ENCODE data around the gene FLRT1. TPM values are rescaled to one million over a fixed set of nuclear protein-coding genes. Genes with fewer than 3 reads are reported as not detected.

FLRT1 gene
- polyA plus RNA-seq, 1 experiment: 0.17 TPM

- ChIA-PET POLR2A (no interaction called here), CTCF (interaction anchor here (1.1 to 1.8 kb wide), 4 partner anchors 144 to 179 kb away, joined by 4 to 7 read pairs (median 5); no protein-coding TSS in a partner anchor)
- no peak for DNase-seq (ENCODE audit: low read depth, low spot score)
- Histone ChIP-seq H3K9me3 (ENCODE audit: control insufficient read depth, insufficient read depth, low read length) (peaks cover 16% of the 10 kb centered on the region), H3K4me3 (ENCODE audit: low read depth, low read length) (no peak overlapping the region), H3K27me3 (ENCODE audit: control insufficient read depth, insufficient read depth, low read length) (no peaks in the 10 kb centered on the region), H3K27ac (ENCODE audit: low read depth, low read length) (no peak overlapping the region)
- TF ChIP-seq CTCF (IDR thresholded peaks at IDR 0.05; ENCODE audit: low read depth, low read length): no peak
These were observed 30.0 kb upstream of the FLRT1 start for GRCh38 chr11:64005691-64006090.

GRCh38 chr11:64006398-64006797, 29.3 kb upstream of the FLRT1 start:
- TF ChIP-seq CTCF (IDR thresholded peaks at IDR 0.05; ENCODE audit: low read depth, low read length): no peak
- ChIA-PET CTCF (interaction anchor here (1.1 to 1.8 kb wide), 3 partner anchors 146 to 179 kb away, joined by 4 to 7 read pairs (median 5); no protein-coding TSS in a partner anchor), POLR2A (no interaction called here)
- no peak overlapping the region for H3K27ac ChIP-seq (ENCODE audit: low read depth, low read length)
- H3K4me3 ChIP-seq (ENCODE audit: low read depth, low read length): no peak overlapping the region
- H3K9me3 ChIP-seq (ENCODE audit: control insufficient read depth, insufficient read depth, low read length): peaks cover 22% of the 10 kb centered on the region
- DNase-seq (ENCODE audit: low read depth, low spot score): no peak
- no peaks in the 10 kb centered on the region for H3K27me3 ChIP-seq (ENCODE audit: control insufficient read depth, insufficient read depth, low read length)

GRCh38 chr11:64007160-64007628, 28.5 kb upstream of the FLRT1 start:
- ChIA-PET POLR2A (no interaction called here), CTCF (interaction anchor here (0.7 to 1.8 kb wide), 5 partner anchors 141 to 178 kb away, joined by 5 to 7 read pairs (median 6); no protein-coding TSS in a partner anchor)
- H3K9me3 ChIP-seq (ENCODE audit: control insufficient read depth, insufficient read depth, low read length): peaks cover 22% of the 10 kb centered on the region
- no peaks in the 10 kb centered on the region for H3K27me3 ChIP-seq (ENCODE audit: control insufficient read depth, insufficient read depth, low read length)
- DNase-seq (ENCODE audit: low read depth, low spot score): no peak
- no peak for TF ChIP-seq CTCF (IDR thresholded peaks at IDR 0.05; ENCODE audit: low read depth, low read length)
- no peak overlapping the region for H3K27ac ChIP-seq (ENCODE audit: low read depth, low read length)
- peak overlapping the region; percentile 39 for H3K4me3 ChIP-seq (ENCODE audit: low read depth, low read length)

- ChIA-PET CTCF (interaction anchor here (0.5 to 1.8 kb wide), 4 partner anchors 140 to 1968 kb away, joined by 5 to 7 read pairs (median 6); no protein-coding TSS in a partner anchor), POLR2A (no interaction called here)
- Histone ChIP-seq H3K4me3 (ENCODE audit: low read depth, low read length) (peak overlapping the region; percentile 39), H3K9me3 (ENCODE audit: control insufficient read depth, insufficient read depth, low read length) (peaks cover 22% of the 10 kb centered on the region), H3K27me3 (ENCODE audit: control insufficient read depth, insufficient read depth, low read length) (no peaks in the 10 kb centered on the region), H3K27ac (ENCODE audit: low read depth, low read length) (no peak overlapping the region)
- DNase-seq (ENCODE audit: low read depth, low spot score): no peak
- TF ChIP-seq CTCF (IDR thresholded peaks at IDR 0.05; ENCODE audit: low read depth, low read length): no peak
These were observed 28.0 kb upstream of the FLRT1 start for GRCh38 chr11:64007629-64008282.

- H3K27me3 ChIP-seq (ENCODE audit: control insufficient read depth, insufficient read depth, low read length): no peaks in the 10 kb centered on the region
- no peak for TF ChIP-seq CTCF (IDR thresholded peaks at IDR 0.05; ENCODE audit: low read depth, low read length)
- no peak overlapping the region for H3K4me3 ChIP-seq (ENCODE audit: low read depth, low read length)
- CTCF ChIA-PET: interaction anchor here (0.5 to 1.8 kb wide), 5 partner anchors 140 to 1969 kb away, joined by 3 to 7 read pairs (median 5); no protein-coding TSS in a partner anchor
- no peak overlapping the region for H3K27ac ChIP-seq (ENCODE audit: low read depth, low read length)
- POLR2A ChIA-PET: no interaction called here
- H3K9me3 ChIP-seq (ENCODE audit: control insufficient read depth, insufficient read depth, low read length): peaks cover 22% of the 10 kb centered on the region
- DNase-seq (ENCODE audit: low read depth, low spot score): no peak
These were observed 27.3 kb upstream of the FLRT1 start for GRCh38 chr11:64008283-64008913.
